Natural killer cell (primary cell): ENCODE results near the gene APLNR. TPM values are rescaled to one million over a fixed set of nuclear protein-coding genes. Genes with fewer than 3 reads are reported as not detected.

ENCODE experiments used
- ATAC-seq, 3 donors: fragments of 150-1000 bp in 2 of 3; fragments of 200-7000 bp in 1 of 3; cut with Tn5 transposase; 1 replicate in 1 of 3; 2 replicates in 2 of 3; pipeline ENCODE4 v1.10.0; 2021; ENCODE audit warnings: mild to moderate bottlenecking in 2 of 3, moderate library complexity in 2 of 3
- DNase-seq, 2 donors: peaks; one replicate each; pipeline versions ENCODE4 v3.0.0 to v3.0.0-alpha.2; 2013 to 2021; ENCODE audit warnings: mixed read lengths in 1 of 2
- H3K27ac ChIP-seq: one replicate; pipeline ENCODE4 v1.5.1; 2013; ENCODE audit warnings: mild to moderate bottlenecking, low read length
- H3K27me3 ChIP-seq: one replicate; pipeline ENCODE4 v1.6.1; 2013; ENCODE audit warnings: low read length; ENCODE audit not compliant: control insufficient read depth, insufficient read depth
- H3K36me3 ChIP-seq: one replicate; pipeline ENCODE4 v1.6.1; 2013; ENCODE audit warnings: low read length; ENCODE audit not compliant: control insufficient read depth, insufficient read depth
- H3K4me1 ChIP-seq: one replicate; pipeline ENCODE4 v1.6.1; 2013; ENCODE audit warnings: low read length; ENCODE audit not compliant: control insufficient read depth, insufficient read depth
- H3K4me3 ChIP-seq: one replicate; pipeline ENCODE4 v1.5.1; 2013; ENCODE audit warnings: low read length
- H3K9me3 ChIP-seq: one replicate; pipeline ENCODE4 v1.6.1; 2013; ENCODE audit warnings: low read length; ENCODE audit not compliant: control insufficient read depth, insufficient read depth
- H3K27ac Mint-ChIP-seq, 2 donors: one replicate each; pipeline ENCODE4 v1.8.0; 2022; ENCODE audit warnings: mild to moderate bottlenecking in 2 of 2, mixed read lengths in 2 of 2, moderate library complexity in 1 of 2
- H3K27me3 Mint-ChIP-seq, 2 donors: one replicate each; pipeline ENCODE4 v1.8.0; 2022; ENCODE audit warnings: low read depth in 2 of 2, mixed read lengths in 2 of 2
- H3K36me3 Mint-ChIP-seq: one replicate; pipeline ENCODE4 v1.8.0; 2022; ENCODE audit warnings: mixed read lengths
- H3K4me1 Mint-ChIP-seq, 2 donors: one replicate each; pipeline ENCODE4 v1.8.0; 2022; ENCODE audit warnings: mixed read lengths in 2 of 2
- H3K4me3 Mint-ChIP-seq: one replicate; pipeline ENCODE4 v1.8.0; 2022; ENCODE audit warnings: mild to moderate bottlenecking, moderate library complexity, mixed read lengths
- H3K9me3 Mint-ChIP-seq, 2 donors: one replicate each; pipeline ENCODE4 v1.8.0; 2022; ENCODE audit warnings: mixed read lengths in 2 of 2
- CTCF ChIP-seq: fragments of 200-600 bp; IDR thresholded peaks from one replicate; pipeline ENCODE4 v1.8.0; 2022; ENCODE audit warnings: antibody characterized with exemption
- WGBS: methylation state at CpG from one replicate; pipeline ENCODE4 v1.1.7; 2013; ENCODE audit warnings: missing lambda C conversion rate; ENCODE audit not compliant: insufficient coverage; 5-methylcytosine and 5-hydroxymethylcytosine counted together
- intact Hi-C: fragments of 100-400 bp; cut with micrococcal nuclease; formaldehyde crosslinking; loops from one replicate; pipeline ENCODE4 v1.14.2; 2022
- total RNA-seq, 4 donors: library from RNA; stranded (reverse); fragments of 120-200 nt in 1 of 4; gene quantifications; one replicate each; pipeline versions ENCODE4 v1.2.3 to v1.2.4, GENCODE V29; 2013 to 2022

APLNR gene
- total RNA-seq, 3 donors from 2014 or later (not counting 1 experiment from before 2014, with no cell fraction given), result 0.07 TPM; not detected in 2

GRCh38 chr11:57276169-57276970, 39.3 kb upstream of the APLNR start:
- intact Hi-C loops, result no loop called here
- DNase-seq, result no peak
- no peaks in the 10 kb centered on the region for H3K27me3 ChIP-seq
- H3K27me3 Mint-ChIP-seq, result peaks cover 12 to 20% of the 10 kb centered on the region in 2 donors
- no peaks in the 10 kb centered on the region for H3K9me3 ChIP-seq
- TF ChIP-seq CTCF, result no peak
- H3K4me3 ChIP-seq, result no peak overlapping the region
- 70% methylated on average over 3 of the region's 3 CpGs for WGBS
- H3K4me3 Mint-ChIP-seq, result no peak overlapping the region
- no peaks in the 10 kb centered on the region for H3K36me3 Mint-ChIP-seq
- H3K36me3 ChIP-seq, result no peaks in the 10 kb centered on the region
- no peak for ATAC-seq
- H3K4me1 Mint-ChIP-seq, result peaks cover 5% of the 10 kb centered on the region in 2 donors
- H3K27ac ChIP-seq, result no peak overlapping the region
- H3K9me3 Mint-ChIP-seq, result no peaks in the 10 kb centered on the region
- H3K27ac Mint-ChIP-seq, result no peak overlapping the region
- no peaks in the 10 kb centered on the region for H3K4me1 ChIP-seq

- ATAC-seq, result no peak
- intact Hi-C loops, result no loop called here
- WGBS, result 44% methylated on average over 3 of the region's 3 CpGs
Measured at GRCh38 chr11:57275582-57275981, 38.5 kb upstream of the APLNR start.

GRCh38 chr11:57274904-57275498, 38.0 kb upstream of the APLNR start:
- Histone ChIP-seq H3K27me3 (no peaks in the 10 kb centered on the region), H3K27ac (no peak overlapping the region), H3K4me3 (no peak overlapping the region), H3K36me3 (no peaks in the 10 kb centered on the region), H3K9me3 (no peaks in the 10 kb centered on the region), H3K4me1 (no peaks in the 10 kb centered on the region)
- Mint-ChIP-seq H3K9me3 (no peaks in the 10 kb centered on the region), H3K4me3 (no peak overlapping the region), H3K4me1 (peaks cover 5% of the 10 kb centered on the region in 2 donors), H3K27ac (no peak overlapping the region), H3K36me3 (no peaks in the 10 kb centered on the region), H3K27me3 (peaks cover 12 to 20% of the 10 kb centered on the region in 2 donors)
- DNase-seq, result no peak
- no peak for ATAC-seq
- no CpG with 5 or more reads among the region's 1 CpG for WGBS
- TF ChIP-seq CTCF, result no peak
- intact Hi-C loops, result no loop called here

More at GRCh38 chr11:57275582-57275981, 38.5 kb upstream of the APLNR start:
- Histone ChIP-seq H3K36me3 (no peaks in the 10 kb centered on the region), H3K4me3 (no peak overlapping the region), H3K27me3 (no peaks in the 10 kb centered on the region), H3K4me1 (no peaks in the 10 kb centered on the region), H3K27ac (no peak overlapping the region), H3K9me3 (no peaks in the 10 kb centered on the region)
- no peaks in the 10 kb centered on the region for H3K9me3 Mint-ChIP-seq
- DNase-seq, result no peak
- no peak for TF ChIP-seq CTCF
- H3K27me3 Mint-ChIP-seq, result peaks cover 12 to 20% of the 10 kb centered on the region in 2 donors
- H3K36me3 Mint-ChIP-seq, result no peaks in the 10 kb centered on the region
- H3K27ac Mint-ChIP-seq, result no peak overlapping the region
- no peak overlapping the region for H3K4me3 Mint-ChIP-seq
- H3K4me1 Mint-ChIP-seq, result peaks cover 5% of the 10 kb centered on the region in 2 donors
